Natural killer cell treated with Interleukin-12 subunit alpha and Interleukin-12 subunit beta and Interleukin-15 and Interleukin-18, amount 100 ng/mL, for 72 hours (primary cell): ENCODE measurements around the gene FAM13C. TPM values are rescaled to one million over a fixed set of nuclear protein-coding genes. Genes with fewer than 3 reads are reported as not detected.

Experiments used
- ATAC-seq, 2 donors: fragments of 150-1000 bp; cut with Tn5 transposase in 1 of 2; sonication (Bioruptor Pico), chemical (Tn5 transposase) in 1 of 2; 2 replicates each; pipeline ENCODE4 v1.10.0; 2021
- DNase-seq: peaks from one replicate; pipeline ENCODE4 v3.0.0; 2022; ENCODE audit warnings: low spot score
- H3K27ac Mint-ChIP-seq, 2 donors: 1 replicate in 1 of 2; 2 replicates in 1 of 2; pipeline ENCODE4 v1.8.0; 2022; ENCODE audit warnings: mixed read lengths in 2 of 2, mild to moderate bottlenecking in 1 of 2, moderate library complexity in 1 of 2
- H3K27me3 Mint-ChIP-seq, 2 donors: 1 replicate in 1 of 2; 2 replicates in 1 of 2; pipeline ENCODE4 v1.8.0; 2022; ENCODE audit warnings: mixed read lengths in 2 of 2
- H3K36me3 Mint-ChIP-seq: one replicate; pipeline ENCODE4 v1.8.0; 2022; ENCODE audit warnings: mixed read lengths
- H3K4me1 Mint-ChIP-seq, 2 donors: 1 replicate in 1 of 2; 2 replicates in 1 of 2; pipeline ENCODE4 v1.8.0; 2022; ENCODE audit warnings: low read depth in 2 of 2, mixed read lengths in 2 of 2, mild to moderate bottlenecking in 1 of 2
- H3K4me3 Mint-ChIP-seq: one replicate; pipeline ENCODE4 v1.8.0; 2022; ENCODE audit warnings: mixed read lengths
- H3K9me3 Mint-ChIP-seq: 2 replicates; pipeline ENCODE4 v1.8.0; 2022; ENCODE audit warnings: mixed read lengths
- total RNA-seq, 2 donors: library from RNA; stranded (reverse); gene quantifications; one replicate each; pipeline ENCODE4 v1.2.3, GENCODE V29; 2022

The FAM13C gene
- total RNA-seq, 2 donors from 2014 or later, result not detected

- H3K27ac Mint-ChIP-seq, result no peak overlapping the region
- H3K4me1 Mint-ChIP-seq, result no peaks in the 10 kb centered on the region
- DNase-seq (no peak), ATAC-seq (no peak)
- H3K27me3 Mint-ChIP-seq, result no peaks in the 10 kb centered on the region
- H3K4me3 Mint-ChIP-seq, result no peak overlapping the region
- peaks cover 7% of the 10 kb centered on the region for H3K9me3 Mint-ChIP-seq
- H3K36me3 Mint-ChIP-seq, result no peaks in the 10 kb centered on the region
Measured at GRCh38 chr10:59272061-59272460, 90.3 kb downstream of the FAM13C start.

GRCh38 chr10:59271160-59271559, 91.2 kb downstream of the FAM13C start:
- H3K9me3 Mint-ChIP-seq, result peaks cover 7% of the 10 kb centered on the region
- no peaks in the 10 kb centered on the region for H3K27me3 Mint-ChIP-seq
- ATAC-seq, result no peak
- H3K36me3 Mint-ChIP-seq, result no peaks in the 10 kb centered on the region
- H3K27ac Mint-ChIP-seq, result no peak overlapping the region
- H3K4me3 Mint-ChIP-seq, result no peak overlapping the region
- H3K4me1 Mint-ChIP-seq, result no peaks in the 10 kb centered on the region
- DNase-seq, result no peak

- Mint-ChIP-seq H3K27me3 (no peaks in the 10 kb centered on the region), H3K4me3 (no peak overlapping the region), H3K36me3 (no peaks in the 10 kb centered on the region), H3K27ac (no peak overlapping the region), H3K4me1 (no peaks in the 10 kb centered on the region), H3K9me3 (peaks cover 7% of the 10 kb centered on the region)
- DNase-seq, result no peak
- no peak for ATAC-seq
Measured at GRCh38 chr10:59270492-59270891, 91.9 kb downstream of the FAM13C start.

- H3K27me3 Mint-ChIP-seq, result no peaks in the 10 kb centered on the region
- no peaks in the 10 kb centered on the region for H3K36me3 Mint-ChIP-seq
- no peak overlapping the region for H3K27ac Mint-ChIP-seq
- ATAC-seq (no peak), DNase-seq (no peak)
- no peak overlapping the region for H3K4me3 Mint-ChIP-seq
- peaks cover 7% of the 10 kb centered on the region for H3K9me3 Mint-ChIP-seq
- H3K4me1 Mint-ChIP-seq, result no peaks in the 10 kb centered on the region
Measured at GRCh38 chr10:59269651-59270050, 92.7 kb downstream of the FAM13C start.

GRCh38 chr10:59268460-59268859, 93.9 kb downstream of the FAM13C start:
- Mint-ChIP-seq H3K4me1 (no peaks in the 10 kb centered on the region), H3K4me3 (no peak overlapping the region), H3K27ac (no peak overlapping the region), H3K9me3 (peaks cover 4% of the 10 kb centered on the region), H3K36me3 (no peaks in the 10 kb centered on the region), H3K27me3 (no peaks in the 10 kb centered on the region)
- ATAC-seq (no peak), DNase-seq (no peak)

- no peaks in the 10 kb centered on the region for H3K27me3 Mint-ChIP-seq
- no peaks in the 10 kb centered on the region for H3K36me3 Mint-ChIP-seq
- H3K4me1 Mint-ChIP-seq, result no peaks in the 10 kb centered on the region
- DNase-seq, result no peak
- H3K9me3 Mint-ChIP-seq, result peaks cover 4% of the 10 kb centered on the region
- no peak for ATAC-seq
- no peak overlapping the region for H3K27ac Mint-ChIP-seq
- H3K4me3 Mint-ChIP-seq, result no peak overlapping the region
Measured at GRCh38 chr10:59266321-59266720, 96.0 kb downstream of the FAM13C start.

GRCh38 chr10:59265141-59265540, 97.2 kb downstream of the FAM13C start:
- Mint-ChIP-seq H3K27me3 (no peaks in the 10 kb centered on the region), H3K27ac (no peak overlapping the region), H3K4me3 (no peak overlapping the region), H3K36me3 (no peaks in the 10 kb centered on the region), H3K4me1 (no peaks in the 10 kb centered on the region), H3K9me3 (peaks cover 7% of the 10 kb centered on the region)
- ATAC-seq, result no peak
- no peak for DNase-seq

GRCh38 chr10:59258890-59259289, 103.5 kb downstream of the FAM13C start:
- H3K9me3 Mint-ChIP-seq, result peaks cover 9% of the 10 kb centered on the region
- ATAC-seq (no peak), DNase-seq (no peak)
- H3K36me3 Mint-ChIP-seq, result no peaks in the 10 kb centered on the region
- H3K27ac Mint-ChIP-seq, result no peak overlapping the region
- H3K27me3 Mint-ChIP-seq, result no peaks in the 10 kb centered on the region
- no peak overlapping the region for H3K4me3 Mint-ChIP-seq
- H3K4me1 Mint-ChIP-seq, result no peaks in the 10 kb centered on the region

GRCh38 chr10:59257224-59257623, 105.1 kb downstream of the FAM13C start:
- Mint-ChIP-seq H3K27ac (no peak overlapping the region), H3K36me3 (no peaks in the 10 kb centered on the region), H3K9me3 (peaks cover 9% of the 10 kb centered on the region), H3K4me1 (no peaks in the 10 kb centered on the region), H3K4me3 (no peak overlapping the region), H3K27me3 (no peaks in the 10 kb centered on the region)
- DNase-seq (no peak), ATAC-seq (no peak)

GRCh38 chr10:59255463-59255862, 106.9 kb downstream of the FAM13C start:
- DNase-seq (no peak), ATAC-seq (no peak)
- H3K4me3 Mint-ChIP-seq, result no peak overlapping the region
- H3K27ac Mint-ChIP-seq, result no peak overlapping the region
- no peaks in the 10 kb centered on the region for H3K27me3 Mint-ChIP-seq
- peaks cover 6% of the 10 kb centered on the region for H3K9me3 Mint-ChIP-seq
- H3K4me1 Mint-ChIP-seq, result no peaks in the 10 kb centered on the region
- H3K36me3 Mint-ChIP-seq, result no peaks in the 10 kb centered on the region

GRCh38 chr10:59252491-59252890, 109.9 kb downstream of the FAM13C start:
- H3K27ac Mint-ChIP-seq, result no peak overlapping the region

GRCh38 chr10:59245686-59246085, 116.7 kb downstream of the FAM13C start:
- H3K27ac Mint-ChIP-seq, result no peak overlapping the region
- no peaks in the 10 kb centered on the region for H3K27me3 Mint-ChIP-seq
- no peak for ATAC-seq
- H3K9me3 Mint-ChIP-seq, result no peaks in the 10 kb centered on the region
- no peak for DNase-seq
- no peaks in the 10 kb centered on the region for H3K4me1 Mint-ChIP-seq
- H3K36me3 Mint-ChIP-seq, result no peaks in the 10 kb centered on the region
- no peak overlapping the region for H3K4me3 Mint-ChIP-seq

More at GRCh38 chr10:59252491-59252890, 109.9 kb downstream of the FAM13C start:
- H3K9me3 Mint-ChIP-seq, result no peaks in the 10 kb centered on the region
- no peaks in the 10 kb centered on the region for H3K27me3 Mint-ChIP-seq
- DNase-seq (no peak), ATAC-seq (no peak)
- no peaks in the 10 kb centered on the region for H3K36me3 Mint-ChIP-seq
- H3K4me3 Mint-ChIP-seq, result no peak overlapping the region
- no peaks in the 10 kb centered on the region for H3K4me1 Mint-ChIP-seq

GRCh38 chr10:59244871-59245270, 117.5 kb downstream of the FAM13C start:
- ATAC-seq (no peak), DNase-seq (no peak)
- no peaks in the 10 kb centered on the region for H3K4me1 Mint-ChIP-seq
- H3K36me3 Mint-ChIP-seq, result no peaks in the 10 kb centered on the region
- no peak overlapping the region for H3K27ac Mint-ChIP-seq
- H3K4me3 Mint-ChIP-seq, result no peak overlapping the region
- H3K27me3 Mint-ChIP-seq, result no peaks in the 10 kb centered on the region
- no peaks in the 10 kb centered on the region for H3K9me3 Mint-ChIP-seq

- no peaks in the 10 kb centered on the region for H3K9me3 Mint-ChIP-seq
- no peak overlapping the region for H3K27ac Mint-ChIP-seq
- ATAC-seq (no peak), DNase-seq (no peak)
- no peaks in the 10 kb centered on the region for H3K36me3 Mint-ChIP-seq
- H3K4me3 Mint-ChIP-seq, result no peak overlapping the region
- H3K4me1 Mint-ChIP-seq, result no peaks in the 10 kb centered on the region
- no peaks in the 10 kb centered on the region for H3K27me3 Mint-ChIP-seq
Measured at GRCh38 chr10:59243611-59244195, 118.6 kb downstream of the FAM13C start.

- no peak for DNase-seq
- no peaks in the 10 kb centered on the region for H3K4me1 Mint-ChIP-seq
- no peaks in the 10 kb centered on the region for H3K9me3 Mint-ChIP-seq
- ATAC-seq, result no peak
- H3K36me3 Mint-ChIP-seq, result no peaks in the 10 kb centered on the region
- no peak overlapping the region for H3K27ac Mint-ChIP-seq
- H3K4me3 Mint-ChIP-seq, result no peak overlapping the region
- H3K27me3 Mint-ChIP-seq, result no peaks in the 10 kb centered on the region
Measured at GRCh38 chr10:59242991-59243390, 119.4 kb downstream of the FAM13C start.
